HEK293 (cell line): ENCODE results near the gene KSR1.

ENCODE experiments used
- CTCF ChIA-PET: fragments of 350-600 bp; formaldehyde crosslinking; extraction: SDS; loops from one replicate; lab custom pipeline; 2021; ENCODE audit warnings: antibody characterized with exemption; lab: Yijun Ruan, JAX
- POLR2A ChIA-PET: fragments of 300-600 bp; formaldehyde crosslinking; extraction: SDS; loops from one replicate; lab custom pipeline; 2020; ENCODE audit warnings: antibody characterized with exemption, inconsistent platforms; lab: Yijun Ruan, JAX
- H3K27ac ChIP-seq: fragments of 200-500 bp; sonication (Bioruptor generic); 2 replicates; pipeline ENCODE4 v1.5.1; 2014; ENCODE audit warnings: low read depth, low read length, control low read depth, inconsistent platforms; ENCODE audit errors: extremely low read depth
- H3K36me3 ChIP-seq, 2 experiments: fragments of 200-500 bp in 1 of 2; sonication (Bioruptor generic) in 1 of 2; 1 replicate in 1 of 2; 2 replicates in 1 of 2; pipeline ENCODE4 v1.5.1; 2014 to 2017; ENCODE audit warnings: inconsistent platforms in 2 of 2, low read length in 2 of 2; ENCODE audit not compliant: control insufficient read depth in 2 of 2, insufficient read depth in 1 of 2
- H3K4me1 ChIP-seq: fragments of 200-500 bp; sonication (Bioruptor generic); 2 replicates; pipeline ENCODE4 v1.5.1; 2014; ENCODE audit warnings: mild to moderate bottlenecking, low read length, inconsistent platforms; ENCODE audit not compliant: control insufficient read depth, insufficient read depth
- H3K4me3 ChIP-seq: 2 replicates; pipeline ENCODE4 v1.5.1; 2011; ENCODE audit warnings: low read depth, mild to moderate bottlenecking, control low read depth, low read length, moderate library complexity
- H3K9me3 ChIP-seq: fragments of 200-500 bp; sonication (Bioruptor generic); 2 replicates; pipeline ENCODE4 v1.5.1; 2014; ENCODE audit warnings: low read depth, low read length, inconsistent platforms; ENCODE audit not compliant: control insufficient read depth, insufficient read depth
- BCL11B ChIP-seq: fragments of 450-650 bp; formaldehyde crosslinking; IDR thresholded peaks from 2 replicates; pipeline ENCODE4 v1.5.1; 2016; ENCODE audit warnings: low read depth, missing biosample characterization, missing genetic modification characterization
- CTCF ChIP-seq: fragments of 450-650 bp; formaldehyde crosslinking; IDR thresholded peaks from 2 replicates; pipeline ENCODE4 v1.5.1; 2016; ENCODE audit warnings: missing biosample characterization, missing genetic modification characterization
- EGR2 ChIP-seq: fragments of 450-650 bp; formaldehyde crosslinking; IDR thresholded peaks from 2 replicates; pipeline ENCODE4 v1.5.1; 2016; ENCODE audit warnings: low read depth, missing biosample characterization, missing genetic modification characterization
- GLIS1 ChIP-seq: fragments of 450-650 bp; formaldehyde crosslinking; IDR thresholded peaks from 2 replicates; pipeline ENCODE4 v1.5.1; 2016; ENCODE audit warnings: missing biosample characterization, missing genetic modification characterization
- RBAK ChIP-seq: fragments of 450-650 bp; formaldehyde crosslinking; IDR thresholded peaks from 2 replicates; pipeline ENCODE4 v1.5.1; 2016; ENCODE audit warnings: missing biosample characterization, missing genetic modification characterization
- SCRT1 ChIP-seq: fragments of 450-650 bp; formaldehyde crosslinking; IDR thresholded peaks from 2 replicates; pipeline ENCODE4 v1.5.1; 2016; ENCODE audit warnings: missing biosample characterization, missing genetic modification characterization, borderline replicate concordance
- SP7 ChIP-seq: fragments of 450-650 bp; formaldehyde crosslinking; IDR thresholded peaks from 2 replicates; pipeline ENCODE4 v1.5.1; 2016; ENCODE audit warnings: missing biosample characterization, missing genetic modification characterization
- ZBTB10 ChIP-seq: fragments of 450-650 bp; formaldehyde crosslinking; IDR thresholded peaks from 2 replicates; pipeline ENCODE4 v1.5.1; 2016; ENCODE audit warnings: missing biosample characterization, missing genetic modification characterization
- ZBTB21 ChIP-seq: fragments of 450-650 bp; formaldehyde crosslinking; IDR thresholded peaks from 2 replicates; pipeline ENCODE4 v1.5.1; 2017; ENCODE audit warnings: missing biosample characterization, missing genetic modification characterization
- ZFHX2 ChIP-seq: fragments of 450-650 bp; formaldehyde crosslinking; conservative IDR thresholded peaks from 2 replicates; pipeline ENCODE4 v1.5.1; 2016; ENCODE audit warnings: missing biosample characterization, missing genetic modification characterization
- ZIC2 ChIP-seq: fragments of 450-650 bp; formaldehyde crosslinking; IDR thresholded peaks from 2 replicates; pipeline ENCODE4 v1.5.1; 2016; ENCODE audit warnings: missing biosample characterization, missing genetic modification characterization
- ZNF10 ChIP-seq: fragments of 450-650 bp; formaldehyde crosslinking; IDR thresholded peaks from 2 replicates; pipeline ENCODE4 v1.5.1; 2017; ENCODE audit warnings: missing biosample characterization, missing genetic modification characterization
- ZNF239 ChIP-seq: fragments of 450-650 bp; formaldehyde crosslinking; IDR thresholded peaks from 2 replicates; pipeline ENCODE4 v1.5.1; 2016; ENCODE audit warnings: missing biosample characterization, missing genetic modification characterization
- ZNF274 ChIP-seq, 2 experiments: fragments of 200-500 bp in 1 of 2; fragments of 450-650 bp in 1 of 2; sonication (Bioruptor generic) in 1 of 2; formaldehyde crosslinking in 1 of 2; IDR thresholded peaks; 2 replicates each; pipeline versions ENCODE4 v1.5.1 to v1.6.1; 2014 to 2016; ENCODE audit warnings: borderline replicate concordance in 1 of 2, inconsistent platforms in 1 of 2, low read length in 1 of 2, missing biosample characterization in 1 of 2, missing genetic modification characterization in 1 of 2
- ZNF292 ChIP-seq: fragments of 450-650 bp; formaldehyde crosslinking; IDR thresholded peaks from 2 replicates; pipeline ENCODE4 v1.5.1; 2016; ENCODE audit warnings: low read depth, missing biosample characterization, missing genetic modification characterization, borderline replicate concordance
- ZNF473 ChIP-seq: fragments of 450-650 bp; formaldehyde crosslinking; IDR thresholded peaks from 2 replicates; pipeline ENCODE4 v1.5.1; 2017; ENCODE audit warnings: missing biosample characterization, missing genetic modification characterization
- ZNF488 ChIP-seq: fragments of 450-650 bp; formaldehyde crosslinking; IDR thresholded peaks from 2 replicates; pipeline ENCODE4 v1.5.1; 2016; ENCODE audit warnings: missing biosample characterization, missing genetic modification characterization
- ZNF514 ChIP-seq: fragments of 450-650 bp; formaldehyde crosslinking; IDR thresholded peaks from 2 replicates; pipeline ENCODE4 v1.5.1; 2016; ENCODE audit warnings: missing biosample characterization, missing genetic modification characterization
- ZNF555 ChIP-seq: fragments of 450-650 bp; formaldehyde crosslinking; conservative IDR thresholded peaks from 2 replicates; pipeline ENCODE4 v1.5.1; 2017; ENCODE audit warnings: missing biosample characterization, mild to moderate bottlenecking, missing genetic modification characterization, inconsistent platforms
- ZNF558 ChIP-seq: fragments of 450-650 bp; formaldehyde crosslinking; IDR thresholded peaks from 2 replicates; pipeline ENCODE4 v1.5.1; 2016; ENCODE audit warnings: missing biosample characterization, missing genetic modification characterization
- ZNF777 ChIP-seq: fragments of 450-650 bp; formaldehyde crosslinking; IDR thresholded peaks from 2 replicates; pipeline ENCODE4 v1.5.1; 2017; ENCODE audit warnings: missing biosample characterization, missing genetic modification characterization, borderline replicate concordance

KSR1 gene

GRCh38 chr17:27490391-27490790 lies 34.1 kb downstream of the KSR1 start:
- H3K27ac ChIP-seq, result no peak overlapping the region
- CTCF ChIA-PET, result interaction anchor here (0.5 to 1.3 kb wide), 3 partner anchors 10 to 253 kb away, joined by 3 to 5 read pairs (median 3); no protein-coding TSS in a partner anchor
- POLR2A ChIA-PET, result no interaction called here

GRCh38 chr17:27491713-27492190 lies 35.5 kb downstream of the KSR1 start:
- no peaks in the 10 kb centered on the region for H3K36me3 ChIP-seq
- ChIA-PET CTCF (interaction anchor here (0.9 to 1.0 kb wide), 2 partner anchors 34 to 138 kb away, joined by 3 to 4 read pairs; no protein-coding TSS in a partner anchor), POLR2A (no interaction called here)
- H3K27ac ChIP-seq, result no peak overlapping the region
- H3K4me1 ChIP-seq, result peaks cover 15% of the 10 kb centered on the region
- H3K9me3 ChIP-seq, result no peaks in the 10 kb centered on the region
- no peak overlapping the region for H3K4me3 ChIP-seq
- peak; percentile 44 for TF ChIP-seq ZIC2 (tag by site-specific recombination)
- TF ChIP-seq ZNF473, result no peak
- no peak for TF ChIP-seq ZNF292
- TF ChIP-seq ZNF10 (tag by site-specific recombination), result no peak
- no peak for TF ChIP-seq ZNF558 (tag by site-specific recombination)
- TF ChIP-seq ZFHX2 (tag by site-specific recombination), result peak; percentile 79
- no peak for TF ChIP-seq ZNF488 (tag by site-specific recombination)
- TF ChIP-seq ZNF514 (tag by site-specific recombination), result no peak
- no peak for TF ChIP-seq ZBTB21 (tag by site-specific recombination)
- TF ChIP-seq GLIS1 (tag by site-specific recombination), result 0 out of 2 replicates have a peak, but pooled peaks have one; percentile 7
- TF ChIP-seq EGR2 (tag by site-specific recombination), result peak; percentile 87
- no peak for TF ChIP-seq ZNF777 (tag by site-specific recombination)
- no peak for TF ChIP-seq BCL11B
- TF ChIP-seq ZNF274 (IDR thresholded peaks at IDR 0.05; ENCODE audit: low read length), result no peak
- TF ChIP-seq ZNF274 (tag by site-specific recombination; IDR thresholded peaks at IDR 0.05; ENCODE audit: borderline replicate concordance), result no peak
- TF ChIP-seq, all 188 proteins: peak for 4

More at GRCh38 chr17:27490391-27490790, 34.1 kb downstream of the KSR1 start:
- no peaks in the 10 kb centered on the region for H3K9me3 ChIP-seq
- H3K36me3 ChIP-seq, result no peaks in the 10 kb centered on the region
- peaks cover 15% of the 10 kb centered on the region for H3K4me1 ChIP-seq
- no peak for TF ChIP-seq ZNF555 (tag by site-specific recombination)
- TF ChIP-seq ZNF239 (tag by site-specific recombination), result no peak
- TF ChIP-seq SP7 (tag by site-specific recombination), result no peak
- no peak for TF ChIP-seq ZBTB10
- no peak for TF ChIP-seq RBAK (tag by site-specific recombination)
- no peak for TF ChIP-seq SCRT1 (tag by site-specific recombination)
- TF ChIP-seq CTCF (tag by site-specific recombination), result no peak
- H3K4me3 ChIP-seq, result no peak overlapping the region
